ENCODE measurements around the gene PTDSS2. TPM values are rescaled to one million over a fixed set of nuclear protein-coding genes. Genes with fewer than 3 reads are reported as not detected.
A peak's percentile ranks its signal among the peaks of the same experiment; 100 is the strongest.

The PTDSS2 gene
- total and polyA plus RNA-seq, 2 donors (not counting 1 experiment from before 2014, with no cell fraction given) = 22.1 to 29.0 TPM

DNA sequence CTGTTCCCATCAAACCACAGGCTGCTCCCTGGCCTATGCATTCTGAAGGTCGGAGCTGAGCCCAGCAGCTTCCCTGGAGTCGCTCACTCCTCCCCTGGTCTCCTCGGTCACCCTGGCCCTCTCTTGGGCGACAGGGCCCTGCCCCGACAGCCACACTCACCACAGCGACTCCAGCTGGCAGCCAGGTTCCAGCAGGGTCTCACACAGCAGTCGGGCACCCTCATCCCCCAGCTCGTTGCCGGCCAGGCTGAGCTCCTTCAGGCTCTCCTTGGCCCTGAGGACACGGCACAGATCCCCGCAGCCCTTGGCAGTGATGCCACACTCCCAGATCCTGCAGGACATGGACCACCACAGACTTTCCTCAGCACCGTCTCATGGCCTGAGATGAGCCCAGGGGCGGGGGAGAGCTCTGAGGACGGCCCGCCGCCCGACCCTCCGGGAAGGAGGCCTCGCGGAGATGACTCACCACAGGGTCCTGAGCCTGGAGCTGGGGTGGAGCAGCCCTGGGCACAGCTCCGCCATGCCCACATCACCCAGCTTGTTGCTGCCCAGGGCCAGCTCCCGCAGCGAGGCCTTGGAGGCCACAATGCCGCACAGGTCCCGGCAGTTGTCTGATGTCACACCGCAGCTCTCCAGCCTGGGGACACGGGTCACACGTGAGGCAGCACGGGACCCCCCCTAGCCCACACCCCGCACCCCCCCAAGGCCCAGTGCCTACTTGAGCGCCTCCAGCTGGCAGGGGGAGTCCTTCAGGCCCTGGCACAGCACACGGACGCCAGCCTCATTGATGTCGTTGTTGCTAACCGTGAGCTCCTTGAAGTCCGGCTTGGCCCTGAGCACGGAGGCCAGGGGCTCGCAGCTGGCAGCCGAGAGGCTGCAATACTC, 48.5 kb downstream of the PTDSS2 start:
- Histone ChIP-seq H3K9me3 (ENCODE audit: control extremely low read depth in 1 of 3, control insufficient read depth in 2 of 3, insufficient read depth in 1 of 3, low read length in 2 of 3) (peaks cover 0 to 7% (median 0%) of the 10 kb centered on the region in 3 donors), H2AFZ (ENCODE audit: insufficient read depth, low read depth, low read length, poor library complexity, severe bottlenecking) (no peak overlapping the region), H3K36me3 (replicated peaks in 1 of 2; ENCODE audit: control extremely low read depth in 1 of 2, control insufficient read depth in 1 of 2, extremely low read depth in 1 of 2, insufficient read depth in 2 of 2, low read length in 1 of 2) (peaks cover 0 to 62% of the 10 kb centered on the region in 2 experiments), H4K20me1 (ENCODE audit: control insufficient read depth, insufficient read depth, low read length, poor library complexity, severe bottlenecking) (peaks cover 50% of the 10 kb centered on the region), H3K4me3 (ENCODE audit: control extremely low read depth in 1 of 5, extremely low read depth in 1 of 5, insufficient read depth in 1 of 5, low read depth in 2 of 5, low read length in 4 of 5) (no peak overlapping the region), H3K27ac (ENCODE audit: low read length in 2 of 2) (no peak overlapping the region), H3K4me2 (replicated peaks; ENCODE audit: low read depth, low read length, poor library complexity, severe bottlenecking) (no peak overlapping the region), H3K27me3 (replicated peaks in 1 of 4; ENCODE audit: control extremely low read depth in 1 of 4, control insufficient read depth in 3 of 4, insufficient read depth in 4 of 4, low read length in 3 of 4) (no peaks in the 10 kb centered on the region), H3K4me1 (ENCODE audit: control insufficient read depth in 2 of 2, insufficient read depth in 2 of 2, low read length in 2 of 2) (peaks cover under 1 to 17% of the 10 kb centered on the region in 2 donors), H3K9ac (ENCODE audit: low read length) (no peak overlapping the region), H3K79me2 (ENCODE audit: control insufficient read depth, insufficient read depth, low read length) (peaks cover 18% of the 10 kb centered on the region)
- ATAC-seq (ENCODE audit: low read depth) = no peak
- Mint-ChIP-seq H3K27ac (no peak overlapping the region), H3K4me1 (peaks cover 13% of the 10 kb centered on the region), H3K27me3 (no peaks in the 10 kb centered on the region), H3K9me3 (ENCODE audit: insufficient read depth) (no peaks in the 10 kb centered on the region), H3K4me3 (no peak overlapping the region)
- POLR2A ChIA-PET = interaction anchor here (0.5 to 0.9 kb wide), 2 partner anchors 25 to 225 kb away, joined by 3 read pairs; no protein-coding TSS in a partner anchor
- TF ChIP-seq EZH2 (IDR thresholded peaks at IDR 0.05; ENCODE audit: borderline replicate concordance, insufficient read depth, low read depth, low read length, poor library complexity, severe bottlenecking) (no peak), CTCF (IDR thresholded peaks at IDR 0.05) (no peak)
- DNase-seq = peak; percentile 7
- intact Hi-C loops (cut with micrococcal nuclease) = no loop called here
- CTCF ChIA-PET = no interaction called here
- WGBS (ENCODE audit: insufficient coverage) = 97% methylated on average over 38 of the region's 39 CpGs

Measured in B cell (primary cell).